Lung (tissue), 12 donors: ENCODE measurements around the gene ATP8B3. TPM values are rescaled to one million over a fixed set of nuclear protein-coding genes. Genes with fewer than 3 reads are reported as not detected.

Experiments used
- ATAC-seq: fragments of 200-7000 bp; cut with Tn5 transposase; one replicate; pipeline ENCODE4 v1.9.1; 2020; ENCODE audit warnings: moderate number of reproducible peaks; ENCODE audit not compliant: insufficient read depth, low FRiP score
- DNase-seq, 3 donors: peaks; one replicate each; pipeline ENCODE4 v3.0.0-alpha.2; 2013 to 2017
- H3K27ac ChIP-seq, 2 donors: one replicate each; pipeline ENCODE4 v1.5.1; 2013; ENCODE audit warnings: mild to moderate bottlenecking in 2 of 2, moderate library complexity in 2 of 2, control low read depth in 1 of 2, inconsistent platforms in 1 of 2, low read depth in 1 of 2, low read length in 1 of 2
- H3K27me3 ChIP-seq, 3 donors: one replicate each; pipeline ENCODE4 v1.5.1; 2013; ENCODE audit warnings: low read length in 2 of 3; ENCODE audit not compliant: control insufficient read depth in 3 of 3, insufficient read depth in 3 of 3
- H3K36me3 ChIP-seq, 4 donors: one replicate each; pipeline ENCODE4 v1.5.1; 2013; ENCODE audit warnings: low read length in 4 of 4, mild to moderate bottlenecking in 1 of 4, moderate library complexity in 1 of 4; ENCODE audit not compliant: control insufficient read depth in 4 of 4, insufficient read depth in 4 of 4
- H3K4me1 ChIP-seq, 5 donors: one replicate each; pipeline ENCODE4 v1.5.1; 2013; ENCODE audit warnings: low read length in 5 of 5, mild to moderate bottlenecking in 2 of 5, moderate library complexity in 1 of 5; ENCODE audit not compliant: control insufficient read depth in 5 of 5, insufficient read depth in 5 of 5
- H3K4me3 ChIP-seq: one replicate; pipeline ENCODE4 v1.5.1; 2013; ENCODE audit warnings: mild to moderate bottlenecking, control low read depth, moderate library complexity
- H3K9ac ChIP-seq, 2 donors: one replicate each; pipeline ENCODE4 v1.5.1; 2013; ENCODE audit warnings: low read length in 2 of 2, control low read depth in 1 of 2; ENCODE audit not compliant: insufficient read depth in 1 of 2
- H3K9me3 ChIP-seq, 4 donors: one replicate each; pipeline ENCODE4 v1.5.1; 2013; ENCODE audit warnings: low read length in 3 of 4, mild to moderate bottlenecking in 1 of 4, moderate library complexity in 1 of 4; ENCODE audit not compliant: control insufficient read depth in 4 of 4, insufficient read depth in 3 of 4
- CTCF ChIP-seq: IDR thresholded peaks from 2 replicates; pipeline ENCODE4 v1.5.1; 2012; ENCODE audit warnings: mild to moderate bottlenecking; ENCODE audit errors: control extremely low read depth, extremely low read depth
- WGBS, 2 donors: extraction: QIAGEN DNeasy Blood & Tissue Kit; methylation state at CpG; one replicate each; pipeline ENCODE4 v1.1.7; 2013; 5-methylcytosine and 5-hydroxymethylcytosine counted together
- polyA plus RNA-seq, 2 donors: library from polyadenylated mRNA; stranded (reverse); fragments of 200-250 nt; gene quantifications; one replicate each; pipeline ENCODE4 v1.2.1, GENCODE V29; 2013
- total RNA-seq, 2 donors: library from RNA; depleted of rRNA in 1 of 2; stranded (reverse); fragments of >200 nt in 1 of 2; gene quantifications; one replicate each; pipeline ENCODE4 v1.2.1, GENCODE V29; 2014 to 2021
- donor health status: control.
- donor health status: control.
- donor health status: Bipolar disorder and iron deficiency.
- donor health status: healthy.
- donor health status: DM: yes; HTN: yes; CAD: no.

ATP8B3 gene
- total and polyA plus RNA-seq, 4 donors = 0.69 to 2.4 (median 1.8) TPM

GRCh38 chr19:1845125-1845515, 33.0 kb upstream of the ATP8B3 start:
- no peak for ATAC-seq
- no peaks in the 10 kb centered on the region for H3K27me3 ChIP-seq
- WGBS, 2 donors = 85 to 93% methylated on average over 16 of the region's 16 CpGs
- no peak for DNase-seq
- TF ChIP-seq CTCF = no peak
- H3K4me1 ChIP-seq = peaks cover 8 to 33% (median 12%) of the 10 kb centered on the region in 5 donors
- no peak overlapping the region for H3K4me3 ChIP-seq
- H3K27ac ChIP-seq = no peak overlapping the region
- no peaks in the 10 kb centered on the region for H3K9me3 ChIP-seq
- no peak overlapping the region for H3K9ac ChIP-seq
- H3K36me3 ChIP-seq = peaks cover 0 to 7% (median 1%) of the 10 kb centered on the region in 4 donors

GRCh38 chr19:1844513-1845124, 32.5 kb upstream of the ATP8B3 start:
- TF ChIP-seq CTCF = no peak
- peaks cover 8 to 38% (median 12%) of the 10 kb centered on the region in 5 donors for H3K4me1 ChIP-seq
- no peak overlapping the region for H3K9ac ChIP-seq
- 79 to 87% methylated on average over 19 of the region's 19 CpGs for WGBS, 2 donors
- H3K4me3 ChIP-seq = no peak overlapping the region
- DNase-seq (no peak), ATAC-seq (no peak)
- H3K27me3 ChIP-seq = no peaks in the 10 kb centered on the region
- H3K36me3 ChIP-seq = peaks cover 0 to 7% (median 1%) of the 10 kb centered on the region in 4 donors
- H3K27ac ChIP-seq = no peak overlapping the region
- no peaks in the 10 kb centered on the region for H3K9me3 ChIP-seq

GRCh38 chr19:1843646-1844394, 31.7 kb upstream of the ATP8B3 start:
- Histone ChIP-seq H3K27ac (no peak overlapping the region), H3K9me3 (no peaks in the 10 kb centered on the region), H3K36me3 (peaks cover 0 to 10% (median 1%) of the 10 kb centered on the region in 4 donors), H3K27me3 (no peaks in the 10 kb centered on the region), H3K9ac (no peak overlapping the region), H3K4me3 (no peak overlapping the region), H3K4me1 (peaks cover 8 to 39% (median 12%) of the 10 kb centered on the region in 5 donors)
- no peak for ATAC-seq
- TF ChIP-seq CTCF = no peak
- no peak for DNase-seq
- 77 to 84% methylated on average over 25 of the region's 25 CpGs for WGBS, 2 donors
